Cardiac muscle cell (in vitro differentiated cells and primary cell): ENCODE results near the gene LTV1. TPM values are rescaled to one million over a fixed set of nuclear protein-coding genes. Genes with fewer than 3 reads are reported as not detected.

ENCODE experiments used
- DNase-seq, 2 donors: peaks; one replicate each; pipeline versions ENCODE4 v3.0.0 to v3.0.0-alpha.2; 2010 to 2017; ENCODE audit warnings: low read depth in 1 of 2, low spot score in 1 of 2
- H3K27ac ChIP-seq: fragments of 200-600 bp; sonication (generic); 2 replicates; pipeline ENCODE4 v1.5.1; 2016
- H3K27me3 ChIP-seq: fragments of 200-600 bp; sonication (generic); 2 replicates; pipeline ENCODE4 v1.6.0; 2016; ENCODE audit warnings: control low read depth
- H3K36me3 ChIP-seq: fragments of 200-600 bp; sonication (generic); 2 replicates; pipeline ENCODE4 v1.5.1; 2016; ENCODE audit warnings: control low read depth
- H3K4me1 ChIP-seq: fragments of 200-600 bp; sonication (generic); 2 replicates; pipeline ENCODE4 v1.8.1; 2017; ENCODE audit warnings: low read depth, mild to moderate bottlenecking, mixed run types
- H3K4me3 ChIP-seq: fragments of 200-600 bp; sonication (generic); 2 replicates; pipeline ENCODE4 v1.5.1; 2016; ENCODE audit warnings: mild to moderate bottlenecking
- H3K9me3 ChIP-seq: fragments of 200-600 bp; sonication (generic); 2 replicates; pipeline ENCODE4 v1.5.1; 2017; ENCODE audit warnings: low read depth, mild to moderate bottlenecking, control low read depth
- polyA plus RNA-seq: library from polyadenylated mRNA; unstranded; fragments of >200 nt; fragmentation: Nextera tagmentation; extraction: Ambion mirVana; gene quantifications from 2 replicates; pipeline ENCODE4 v1.2.1, GENCODE V29; 2016
- total RNA-seq: library from RNA; depleted of rRNA; stranded (reverse); fragments of >200 nt; gene quantifications from 2 replicates; pipeline ENCODE4 v1.2.3, GENCODE V29; 2016
- TF ChIP-seq, protein P1 (sequence below): IDR thresholded peaks from 2 replicates; pipeline ENCODE4 v1.5.1; 2012; ENCODE audit warnings: low read depth, mild to moderate bottlenecking, low read length

Gene LTV1
- total and polyA plus RNA-seq, 2 experiments from 2014 or later = 11.0 to 19.6 TPM

DNA sequence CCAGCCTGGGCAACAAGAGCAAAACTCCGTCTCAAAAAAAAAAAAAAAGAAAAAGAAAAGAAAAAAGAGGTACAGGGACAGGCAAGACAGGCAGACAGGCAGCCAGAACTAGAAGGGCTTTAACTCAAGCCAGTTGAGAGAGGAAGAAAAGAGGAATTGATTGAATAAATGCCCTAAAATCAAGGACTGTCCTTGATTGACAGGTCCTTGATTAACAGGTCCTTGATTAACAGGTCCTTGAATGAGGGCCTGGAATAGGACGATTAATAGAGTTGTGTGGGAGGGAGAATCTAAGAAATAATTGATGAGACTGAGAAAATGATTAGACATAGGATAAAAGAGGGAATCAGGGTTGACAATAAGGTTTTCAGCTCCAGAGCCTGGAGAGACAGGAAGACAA, 57.2 kb downstream of the LTV1 start:
- no peak for DNase-seq
- peaks cover 11% of the 10 kb centered on the region for H3K4me1 ChIP-seq
- H3K27ac ChIP-seq = no peak overlapping the region
- no peak overlapping the region for H3K4me3 ChIP-seq
- no peaks in the 10 kb centered on the region for H3K36me3 ChIP-seq
- no peaks in the 10 kb centered on the region for H3K9me3 ChIP-seq
- TF ChIP-seq, protein P1, sequence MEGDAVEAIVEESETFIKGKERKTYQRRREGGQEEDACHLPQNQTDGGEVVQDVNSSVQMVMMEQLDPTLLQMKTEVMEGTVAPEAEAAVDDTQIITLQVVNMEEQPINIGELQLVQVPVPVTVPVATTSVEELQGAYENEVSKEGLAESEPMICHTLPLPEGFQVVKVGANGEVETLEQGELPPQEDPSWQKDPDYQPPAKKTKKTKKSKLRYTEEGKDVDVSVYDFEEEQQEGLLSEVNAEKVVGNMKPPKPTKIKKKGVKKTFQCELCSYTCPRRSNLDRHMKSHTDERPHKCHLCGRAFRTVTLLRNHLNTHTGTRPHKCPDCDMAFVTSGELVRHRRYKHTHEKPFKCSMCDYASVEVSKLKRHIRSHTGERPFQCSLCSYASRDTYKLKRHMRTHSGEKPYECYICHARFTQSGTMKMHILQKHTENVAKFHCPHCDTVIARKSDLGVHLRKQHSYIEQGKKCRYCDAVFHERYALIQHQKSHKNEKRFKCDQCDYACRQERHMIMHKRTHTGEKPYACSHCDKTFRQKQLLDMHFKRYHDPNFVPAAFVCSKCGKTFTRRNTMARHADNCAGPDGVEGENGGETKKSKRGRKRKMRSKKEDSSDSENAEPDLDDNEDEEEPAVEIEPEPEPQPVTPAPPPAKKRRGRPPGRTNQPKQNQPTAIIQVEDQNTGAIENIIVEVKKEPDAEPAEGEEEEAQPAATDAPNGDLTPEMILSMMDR = no peak
- H3K27me3 ChIP-seq = no peaks in the 10 kb centered on the region

DNA sequence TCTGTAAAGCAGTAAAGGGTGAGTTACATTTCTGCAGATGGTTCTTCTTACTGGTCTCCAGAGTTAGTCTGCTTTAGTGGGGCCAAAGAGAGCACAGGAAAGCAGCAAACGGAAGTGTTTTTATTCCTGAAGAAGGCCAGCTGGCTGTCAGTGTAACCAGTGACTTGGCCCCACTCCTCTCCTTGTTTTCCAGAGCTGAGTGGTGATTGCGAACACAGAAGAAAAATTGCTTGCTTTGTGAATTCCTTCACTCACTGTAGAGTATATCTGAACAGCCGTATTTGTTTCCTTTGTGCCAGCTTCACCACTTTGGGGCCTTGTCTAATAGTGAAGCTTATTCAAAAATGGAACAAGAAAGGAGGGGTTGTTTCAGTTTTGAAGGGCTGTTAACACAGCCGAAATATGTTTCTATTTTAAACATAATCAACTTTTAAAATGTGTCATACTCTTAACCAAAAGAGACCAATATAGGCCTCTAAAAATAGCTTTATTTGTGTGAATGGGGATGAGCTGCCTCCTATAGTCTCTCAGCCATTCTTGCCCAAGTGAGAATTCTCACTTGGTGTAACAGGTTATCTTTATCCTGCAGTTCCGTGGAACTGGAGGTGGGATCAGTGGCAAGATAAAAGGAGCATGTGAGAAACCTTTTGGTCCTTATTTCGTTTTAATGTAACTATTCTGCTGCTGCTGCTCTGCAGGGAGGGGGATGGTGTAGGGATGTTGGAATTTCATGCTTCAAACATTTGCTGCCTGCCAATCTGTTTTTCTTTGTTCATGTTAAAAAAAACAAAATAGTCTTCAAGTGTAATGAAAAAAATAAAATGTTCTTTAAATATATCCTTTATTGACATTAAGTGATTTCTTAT, 59.0 kb downstream of the LTV1 start:
- Histone ChIP-seq H3K4me1 (peaks cover 11% of the 10 kb centered on the region), H3K27ac (peak overlapping the region; percentile 70)

DNA sequence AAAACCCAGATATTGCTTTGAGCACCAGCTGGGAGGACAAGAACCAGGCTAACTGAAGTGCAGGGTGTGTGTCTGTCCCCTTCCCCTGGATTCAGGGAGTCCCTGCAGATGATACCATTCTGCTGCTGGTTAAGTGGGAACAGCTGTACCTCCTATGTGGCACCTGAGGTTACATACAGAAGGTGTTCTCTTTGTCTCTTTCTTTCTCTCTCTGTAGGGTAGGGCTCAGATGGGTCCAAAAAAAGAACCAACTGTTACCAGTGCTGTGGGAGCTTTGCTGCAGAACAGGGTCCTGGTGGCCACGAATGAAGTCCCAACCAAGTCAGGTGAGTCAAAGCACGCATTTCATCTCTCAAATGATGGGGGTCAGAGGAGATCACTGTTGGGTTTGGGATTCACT, 59.7 kb downstream of the LTV1 start:
- TF ChIP-seq, protein P1 = no peak

More for the DNA sequence above, 59.0 kb downstream of the LTV1 start:
- no peaks in the 10 kb centered on the region for H3K9me3 ChIP-seq
- DNase-seq = peak; percentile 20 to 96
- no peaks in the 10 kb centered on the region for H3K27me3 ChIP-seq
- TF ChIP-seq, protein P1 = no peak
- H3K36me3 ChIP-seq = no peaks in the 10 kb centered on the region
- no peak overlapping the region for H3K4me3 ChIP-seq

DNA sequence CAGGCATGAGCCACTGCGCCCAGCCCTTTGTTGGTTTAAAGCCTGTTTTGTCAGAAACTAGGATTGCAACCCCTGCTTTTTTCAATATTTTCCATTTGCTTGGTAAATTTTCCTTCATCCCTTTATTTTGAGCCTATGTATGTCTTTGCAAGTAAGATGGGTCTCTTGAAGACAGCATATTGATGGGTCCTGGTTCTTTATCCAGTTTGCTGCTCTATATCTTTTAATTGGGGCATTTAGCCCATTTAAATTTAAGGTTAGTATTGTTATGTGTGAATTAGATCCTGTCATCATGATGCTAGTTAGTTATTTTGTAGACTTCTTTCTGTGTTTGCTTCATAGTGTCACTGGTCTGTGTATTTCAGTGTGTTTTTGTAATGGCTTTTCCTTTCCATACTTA, 67.9 kb downstream of the LTV1 start:
- Histone ChIP-seq H3K9me3 (no peaks in the 10 kb centered on the region), H3K36me3 (no peaks in the 10 kb centered on the region), H3K4me1 (no peaks in the 10 kb centered on the region), H3K27ac (no peak overlapping the region), H3K4me3 (no peak overlapping the region), H3K27me3 (no peaks in the 10 kb centered on the region)
- no peak for DNase-seq
- TF ChIP-seq, protein P1 = no peak

More for the DNA sequence above, 59.7 kb downstream of the LTV1 start:
- H3K4me1 ChIP-seq = peaks cover 11% of the 10 kb centered on the region
- no peak overlapping the region for H3K27ac ChIP-seq
- DNase-seq = no peak
- H3K36me3 ChIP-seq = no peaks in the 10 kb centered on the region
- H3K9me3 ChIP-seq = no peaks in the 10 kb centered on the region
- H3K4me3 ChIP-seq = no peak overlapping the region
- H3K27me3 ChIP-seq = no peaks in the 10 kb centered on the region

GRCh38 chr6:143912671-143913070, 69.5 kb downstream of the LTV1 start:
- Histone ChIP-seq H3K4me1 (no peaks in the 10 kb centered on the region), H3K27me3 (no peaks in the 10 kb centered on the region), H3K36me3 (no peaks in the 10 kb centered on the region), H3K4me3 (no peak overlapping the region), H3K9me3 (no peaks in the 10 kb centered on the region), H3K27ac (no peak overlapping the region)
- no peak for DNase-seq
- TF ChIP-seq, protein P1 = no peak

Other genes starting within 250 kb of the LTV1 start
- gene PHACTR2, start 165.4 kb upstream of the LTV1 start, total RNA-seq = 31.7 and 52.3 TPM in 2 replicates
- 47.3 and 48.8 TPM in 2 replicates for gene PHACTR2, start 165.4 kb upstream of the LTV1 start, polyA plus RNA-seq
- gene ZC2HC1B, start 21.1 kb downstream of the LTV1 start, total RNA-seq = not detected in 2 replicates
- gene ZC2HC1B, start 21.1 kb downstream of the LTV1 start, polyA plus RNA-seq = not detected in 2 replicates
- 6.8 and 9.0 TPM in 2 replicates for gene PLAGL1, start 164.9 kb downstream of the LTV1 start, total RNA-seq
- 11.6 and 17.2 TPM in 2 replicates for gene PLAGL1, start 164.9 kb downstream of the LTV1 start, polyA plus RNA-seq